ENCODE data around the gene PDS5B.

The PDS5B gene

GRCh38 chr13:32590266-32590665, 4.0 kb downstream of the PDS5B start:
- DNase-seq (ENCODE audit: low read depth), result no peak
- no peak for TF ChIP-seq CTCF (conservative IDR thresholded peaks at IDR 0.05; ENCODE audit: low read depth, low read length)
- no peak overlapping the region for H3K4me3 ChIP-seq (ENCODE audit: low read depth, low read length)

DNA sequence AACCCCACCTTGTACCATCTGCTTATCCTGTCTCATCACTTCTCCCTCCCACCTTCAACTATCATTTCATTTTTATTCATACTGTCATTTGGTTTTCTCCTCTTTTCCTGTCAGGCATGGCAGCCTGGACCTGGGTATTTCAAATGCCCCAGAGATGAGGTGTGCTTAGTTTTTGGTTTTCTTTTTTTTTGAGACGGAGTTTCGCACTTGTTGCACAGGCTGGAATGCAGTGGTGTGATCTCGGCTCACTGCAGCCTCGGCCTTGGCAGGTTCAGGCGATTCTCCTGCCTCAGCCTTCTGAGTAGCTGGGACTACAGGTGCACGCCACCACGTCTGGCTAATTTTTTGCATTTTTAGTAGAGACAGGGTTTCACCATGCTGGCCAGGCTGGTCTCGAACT, 5.8 kb downstream of the PDS5B start:
- H3K4me3 ChIP-seq (ENCODE audit: low read depth, low read length), result no peak overlapping the region
- no peak for DNase-seq (ENCODE audit: low read depth)
- TF ChIP-seq CTCF (conservative IDR thresholded peaks at IDR 0.05; ENCODE audit: low read depth, low read length), result no peak

- TF ChIP-seq CTCF (conservative IDR thresholded peaks at IDR 0.05; ENCODE audit: low read depth, low read length), result no peak
- DNase-seq (ENCODE audit: low read depth), result no peak
- H3K4me3 ChIP-seq (ENCODE audit: low read depth, low read length), result no peak overlapping the region
These were observed 8.0 kb downstream of the PDS5B start for GRCh38 chr13:32594157-32594738.

DNA sequence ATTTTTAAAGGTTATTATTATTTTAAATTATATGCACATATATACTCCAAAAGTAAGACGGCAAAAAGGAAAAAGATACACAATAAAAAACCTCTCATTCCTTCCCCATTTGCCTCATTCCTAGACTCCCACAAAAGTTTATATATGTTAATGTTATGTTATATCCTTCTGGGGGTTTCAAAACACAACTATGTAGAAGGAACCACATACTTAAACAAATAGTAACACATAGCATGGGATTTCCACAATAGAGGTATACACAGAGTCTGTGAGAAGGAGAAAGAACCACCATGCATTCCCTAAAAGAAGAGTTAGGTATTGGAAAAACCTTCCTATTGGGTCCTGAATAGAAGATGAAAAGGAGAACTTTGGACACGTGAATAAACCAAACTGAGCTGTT, 9.1 kb downstream of the PDS5B start:
- H3K4me3 ChIP-seq (ENCODE audit: low read depth, low read length), result no peak overlapping the region
- no peak for DNase-seq (ENCODE audit: low read depth)
- no peak for TF ChIP-seq CTCF (conservative IDR thresholded peaks at IDR 0.05; ENCODE audit: low read depth, low read length)

GRCh38 chr13:32600890-32601289, 14.6 kb downstream of the PDS5B start:
- H3K4me3 ChIP-seq (ENCODE audit: low read depth, low read length), result no peak overlapping the region
- TF ChIP-seq CTCF (conservative IDR thresholded peaks at IDR 0.05; ENCODE audit: low read depth, low read length), result no peak
- no peak for DNase-seq (ENCODE audit: low read depth)

DNA sequence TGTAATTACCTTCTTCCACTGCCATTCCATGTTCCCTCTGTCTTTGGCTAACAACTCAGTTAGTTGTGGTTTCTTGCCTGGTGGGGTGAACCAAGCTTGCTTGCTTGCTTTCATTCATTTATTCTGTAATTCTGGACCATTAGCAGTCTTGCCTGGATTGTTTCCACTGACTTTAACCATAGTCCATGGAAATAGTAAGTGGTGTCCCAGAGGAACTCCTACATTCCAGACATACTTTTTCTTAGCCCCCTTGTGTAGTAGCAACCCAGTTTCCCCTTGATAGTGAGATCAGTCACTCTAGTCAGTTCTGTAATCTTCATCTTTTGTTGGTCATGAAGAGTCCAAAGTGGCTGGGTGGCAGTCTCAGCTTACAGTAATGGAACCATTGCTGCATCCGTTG, 23.2 kb downstream of the PDS5B start:
- TF ChIP-seq CTCF (conservative IDR thresholded peaks at IDR 0.05; ENCODE audit: low read depth, low read length), result no peak
- no peak overlapping the region for H3K4me3 ChIP-seq (ENCODE audit: low read depth, low read length)
- no peak for DNase-seq (ENCODE audit: low read depth)

- TF ChIP-seq CTCF (conservative IDR thresholded peaks at IDR 0.05; ENCODE audit: low read depth, low read length), result no peak
- no peak for DNase-seq (ENCODE audit: low read depth)
- H3K4me3 ChIP-seq (ENCODE audit: low read depth, low read length), result no peak overlapping the region
These were observed 24.3 kb downstream of the PDS5B start for GRCh38 chr13:32610538-32610937.
